GM18526 (cell line): ENCODE data around the gene CCDC6.

Experiments
- POLR2A ChIP-seq: IDR thresholded peaks from 3 replicates; pipeline ENCODE4 v1.6.1; 2011; ENCODE audit not compliant: insufficient read length; ENCODE audit errors: extremely low read depth

The CCDC6 gene

DNA sequence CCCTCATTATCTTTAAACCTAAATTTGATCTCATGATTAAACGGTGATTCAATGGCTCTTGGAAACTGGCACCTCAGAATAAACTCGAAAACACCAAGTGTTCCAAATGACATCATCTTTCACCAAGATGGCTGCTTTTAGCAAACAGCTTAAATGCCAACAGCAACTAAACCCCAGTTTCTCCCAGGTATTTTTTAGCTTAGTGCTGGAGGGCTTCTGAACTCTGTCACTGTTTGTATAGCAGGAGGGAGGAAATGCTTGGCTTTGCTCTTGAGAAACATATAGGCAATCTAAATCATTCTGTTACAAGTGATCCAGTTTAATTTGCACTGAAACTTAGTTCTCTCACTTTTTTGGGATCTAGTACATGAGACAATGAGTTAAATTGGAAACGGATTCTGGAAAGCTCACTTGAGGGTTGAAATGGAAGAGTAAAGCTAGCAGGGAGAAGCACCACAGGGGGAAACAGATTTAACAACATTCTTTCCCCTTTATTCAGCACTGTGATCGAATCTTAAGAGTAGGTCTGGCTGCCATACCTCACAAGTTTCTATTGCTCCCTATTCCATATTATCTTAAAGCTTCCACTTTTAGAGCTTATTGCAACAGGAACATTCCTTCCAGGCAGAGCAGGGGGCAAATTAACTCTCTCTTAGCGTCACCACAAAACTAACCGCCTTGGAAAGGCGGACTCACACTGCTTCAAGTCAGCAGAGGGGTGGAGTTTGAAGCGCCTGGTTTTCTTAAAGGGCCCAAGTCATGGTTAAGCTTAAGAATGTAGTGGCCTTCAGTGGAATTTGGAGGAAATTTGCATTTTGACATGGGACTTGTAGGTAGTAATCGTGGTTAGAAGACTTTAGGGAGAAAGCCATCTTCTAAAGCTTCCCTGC is 1.8 kb upstream of the CCDC6 start:
- TF ChIP-seq POLR2A: no peak

DNA sequence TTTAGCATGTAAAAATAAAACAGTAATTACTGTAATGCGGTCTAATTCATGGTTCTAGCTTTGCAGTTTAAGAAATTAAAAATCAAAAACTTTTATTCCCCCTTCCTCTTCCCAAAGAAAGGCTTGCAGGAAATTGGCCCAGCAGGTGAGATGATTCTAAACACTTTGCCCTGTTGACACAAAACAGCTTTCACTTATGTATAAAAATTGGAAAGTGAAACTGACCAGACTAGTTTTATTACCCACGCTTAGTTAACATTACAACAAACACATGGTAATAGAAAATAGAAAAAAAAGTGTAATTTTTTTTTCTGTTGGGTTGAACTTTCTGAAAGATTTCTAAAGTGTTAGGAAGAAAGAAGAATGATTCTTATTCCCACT is 1.2 kb upstream of the CCDC6 start:
- no peak for TF ChIP-seq POLR2A

DNA sequence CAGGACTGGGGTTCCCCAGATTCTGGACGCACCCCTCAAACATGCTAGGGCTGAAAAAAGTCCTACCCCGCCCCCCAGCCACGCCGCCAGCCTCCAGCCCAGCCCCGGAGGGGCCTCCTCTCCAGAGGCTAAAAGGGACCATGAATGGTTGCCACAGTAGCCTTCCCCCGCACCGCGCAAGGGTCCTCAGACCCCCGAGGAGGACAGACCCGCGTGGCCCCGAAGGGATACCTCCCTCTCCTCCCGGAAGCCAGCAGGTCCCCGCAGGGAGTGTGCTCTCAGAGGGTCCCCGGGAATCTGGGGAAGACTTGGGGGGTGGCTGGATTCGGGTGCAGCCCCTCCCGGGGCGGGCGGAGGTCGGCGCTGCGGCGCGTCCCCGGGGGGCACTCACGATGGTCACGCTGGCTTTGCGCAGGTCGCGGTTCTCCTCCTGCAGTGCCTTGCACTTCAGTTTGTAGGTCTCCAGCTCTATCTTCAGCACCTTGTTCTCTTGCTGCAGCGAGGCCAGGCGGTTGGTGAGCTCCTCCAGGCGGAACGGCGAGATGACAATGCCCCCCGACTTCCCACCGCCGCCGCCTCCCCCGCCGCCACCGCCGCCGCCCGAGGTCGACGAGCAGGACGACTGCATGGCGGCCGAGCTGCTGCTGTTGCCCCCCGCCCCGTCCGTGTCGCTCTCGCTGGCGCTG is 482 bp downstream of the CCDC6 start:
- TF ChIP-seq POLR2A: no peak

DNA sequence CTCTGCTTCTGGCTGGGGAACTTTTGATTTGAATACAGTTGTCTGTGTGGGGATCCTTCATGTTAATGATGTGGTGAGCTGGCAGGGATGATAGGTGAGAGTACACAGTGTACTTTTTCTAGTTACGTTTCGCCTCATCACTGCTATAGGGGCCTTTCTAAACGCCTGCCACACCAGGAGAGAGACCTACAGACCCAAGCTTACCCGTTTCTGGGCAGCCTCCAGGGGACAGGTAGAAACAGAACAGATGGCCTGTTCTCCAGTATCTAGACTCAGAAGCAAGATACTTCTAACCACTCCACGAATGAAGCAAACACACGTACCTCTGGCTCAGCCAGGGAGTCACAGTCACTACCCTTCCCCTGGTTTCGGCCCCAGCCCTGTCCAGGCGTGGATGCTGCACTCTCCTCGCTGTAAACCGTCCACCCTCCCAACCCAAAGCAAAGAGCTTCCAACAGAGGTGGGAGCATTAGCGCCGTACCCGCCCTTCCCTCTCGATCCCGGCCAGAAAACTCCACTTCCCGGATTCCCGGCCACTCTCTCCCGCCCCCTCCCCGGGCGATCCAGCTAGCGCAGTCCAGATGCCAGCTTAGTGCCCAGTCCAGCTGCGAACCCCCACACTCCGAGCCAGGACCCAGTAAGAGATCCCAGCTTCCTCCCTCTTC is 1.2 kb downstream of the CCDC6 start:
- TF ChIP-seq POLR2A: no peak

DNA sequence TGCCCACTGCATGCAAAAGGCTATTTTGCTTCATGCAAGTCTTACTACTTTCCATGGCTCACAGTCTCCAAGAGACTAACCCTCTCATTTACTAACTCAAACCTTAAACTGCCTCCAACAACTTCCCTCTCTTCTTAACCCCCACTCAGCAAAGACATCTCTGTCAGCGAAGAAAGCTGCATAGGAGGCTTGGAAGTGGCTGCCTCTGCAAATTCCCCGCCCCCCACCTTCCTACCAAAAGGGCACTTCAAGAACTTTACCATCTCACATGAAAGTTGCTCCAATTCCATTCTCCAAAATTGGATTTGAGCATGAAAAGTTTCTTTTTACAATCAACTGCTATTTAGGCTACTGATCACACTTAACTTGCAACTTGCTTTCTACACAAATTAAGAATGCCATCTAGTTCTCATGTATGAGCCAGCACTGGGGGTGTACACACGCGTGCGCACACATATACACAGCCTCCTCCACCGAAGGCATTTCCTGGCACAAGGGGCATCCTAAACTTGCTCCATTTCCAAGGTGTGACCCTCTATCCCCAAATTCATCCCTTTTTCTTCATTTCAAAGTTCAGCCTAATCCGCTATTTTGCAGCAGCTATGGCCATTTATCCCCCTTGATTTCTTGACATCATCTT is 1.8 kb downstream of the CCDC6 start:
- TF ChIP-seq POLR2A: no peak

DNA sequence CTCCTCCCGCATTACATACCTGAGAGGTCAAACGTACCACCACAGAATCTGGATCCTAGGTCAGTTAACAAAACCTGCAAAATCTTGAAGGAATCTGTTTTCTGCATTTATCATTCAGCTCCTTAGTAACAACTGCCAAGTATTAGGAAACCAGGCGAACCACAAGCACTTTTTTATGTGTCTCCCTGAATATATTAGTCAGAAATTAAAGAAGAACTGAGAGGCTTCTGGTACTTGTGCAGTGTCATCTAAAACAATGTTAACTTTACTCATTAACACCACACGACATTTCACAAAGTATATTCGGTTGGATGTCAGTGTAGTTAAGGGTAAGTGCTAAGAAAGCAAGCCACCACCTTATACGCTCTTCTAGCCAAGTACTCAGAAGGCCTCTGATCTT is 2.5 kb downstream of the CCDC6 start:
- no peak for TF ChIP-seq POLR2A

DNA sequence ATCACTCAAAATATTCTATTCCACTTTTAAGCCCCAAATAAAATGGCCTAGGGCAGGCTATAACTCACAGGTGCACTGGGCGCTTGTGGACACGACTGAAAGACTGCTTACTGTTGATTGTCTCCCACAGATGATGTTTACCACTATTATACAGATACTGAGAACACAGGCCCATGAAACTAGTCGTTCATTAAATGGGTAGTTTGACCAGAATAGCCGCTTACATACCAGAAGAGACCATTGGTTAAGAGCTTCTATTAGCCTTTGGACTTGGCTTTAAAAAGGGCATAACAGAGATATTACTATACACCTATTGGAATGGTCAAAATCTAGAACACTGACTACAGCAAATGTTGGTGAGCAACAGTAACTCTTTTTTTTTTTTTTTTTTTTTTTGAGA is 4.3 kb downstream of the CCDC6 start:
- no peak for TF ChIP-seq POLR2A

DNA sequence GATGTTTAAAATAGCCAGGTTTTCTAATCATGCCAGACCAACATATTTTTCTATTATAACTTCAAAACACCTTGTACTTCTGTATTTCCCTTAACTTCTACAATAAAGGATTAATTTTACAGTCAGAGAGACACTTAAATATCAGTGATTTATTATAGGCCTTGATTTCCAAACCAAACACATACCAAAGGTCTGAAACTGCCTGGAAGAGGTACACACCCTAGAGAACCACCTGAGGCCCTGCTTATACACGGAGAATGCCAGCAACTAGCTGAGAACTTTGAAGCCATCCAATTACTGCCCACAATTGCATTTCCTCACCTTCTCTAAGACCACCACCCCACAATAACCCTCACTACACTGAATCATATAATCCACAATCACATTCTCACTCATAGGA is 4.9 kb downstream of the CCDC6 start:
- no peak for TF ChIP-seq POLR2A

DNA sequence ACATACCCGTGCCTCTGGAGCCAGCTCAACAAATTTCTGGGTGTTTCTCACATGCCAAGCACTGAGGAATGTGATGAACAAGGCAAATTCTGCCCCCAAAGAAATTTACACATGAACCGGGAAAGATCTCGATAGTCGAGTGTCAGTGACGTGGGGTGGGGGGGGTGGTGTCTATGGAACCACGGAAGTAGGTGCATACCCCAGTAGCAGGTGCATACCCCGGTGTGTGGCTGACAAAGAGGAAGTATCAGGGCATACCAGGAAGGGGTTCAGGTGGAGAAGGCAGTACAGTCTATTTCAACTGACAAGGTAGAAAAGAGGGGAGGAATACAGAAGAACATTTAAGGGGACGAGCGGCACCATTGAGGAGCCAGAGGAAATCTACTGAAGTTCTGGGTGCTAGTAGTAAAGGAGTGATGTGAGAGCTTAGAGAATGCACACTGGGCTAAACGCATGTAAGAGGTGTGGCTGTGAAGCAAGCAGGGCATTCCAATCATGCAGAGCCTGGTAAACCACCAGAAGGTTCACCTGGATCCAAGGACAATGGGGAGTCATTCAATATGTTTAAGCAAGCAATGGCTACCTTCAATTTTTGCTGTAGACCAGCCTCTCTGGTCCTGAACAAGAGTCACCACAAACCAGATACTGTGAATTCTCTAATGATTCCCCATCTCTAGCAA is 6.2 kb downstream of the CCDC6 start:
- TF ChIP-seq POLR2A: no peak

DNA sequence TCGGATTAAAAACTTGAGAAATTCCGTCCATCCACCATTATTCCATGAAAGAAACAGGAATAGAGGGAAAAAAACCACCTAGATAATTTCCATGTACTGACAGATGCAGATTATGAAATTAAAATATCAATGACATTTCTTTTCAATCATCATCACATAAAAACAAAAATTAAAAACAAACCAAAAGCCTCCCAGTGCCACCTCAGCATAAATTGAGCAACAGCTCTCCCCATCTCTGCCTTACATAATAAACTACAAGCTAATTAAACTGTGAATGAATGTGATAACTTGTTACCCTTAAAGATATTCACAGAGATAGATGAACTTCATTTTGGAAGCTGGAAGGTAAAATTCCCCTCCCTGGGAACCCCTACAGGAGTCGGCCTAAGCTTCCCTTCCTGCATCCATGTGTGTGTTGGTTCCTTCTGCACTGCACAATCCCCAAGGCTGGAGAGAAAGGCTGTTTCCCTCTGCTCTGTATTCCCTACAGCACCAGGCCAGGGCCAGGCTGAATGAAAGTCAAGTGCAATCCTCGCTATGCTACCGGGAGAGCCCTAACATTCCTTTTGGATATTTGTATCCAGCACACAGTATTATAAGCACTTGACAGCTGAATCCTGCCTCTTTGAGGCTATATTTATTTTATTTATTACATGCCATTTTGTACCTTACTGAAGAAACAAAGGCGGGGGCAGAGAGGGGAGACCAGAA is 8.1 kb downstream of the CCDC6 start:
- TF ChIP-seq POLR2A: no peak

DNA sequence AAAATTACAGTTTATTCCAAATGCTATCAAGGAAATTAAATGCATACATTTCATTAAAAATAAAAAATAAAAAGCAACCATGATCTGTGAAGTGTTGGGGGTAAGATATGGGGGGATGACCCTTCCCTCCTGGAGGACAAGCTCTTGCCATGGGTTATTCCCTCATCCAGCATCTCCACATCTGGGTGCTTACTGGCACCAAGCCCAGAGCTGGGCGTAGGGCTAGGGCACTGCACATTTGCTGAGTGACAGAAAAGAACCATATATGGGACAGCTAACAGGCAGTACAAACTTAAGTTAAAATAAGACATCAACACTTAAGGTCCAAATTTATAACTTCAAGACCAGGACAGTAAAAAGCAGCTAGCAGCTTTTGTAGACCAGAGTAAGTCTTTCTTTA is 10.2 kb downstream of the CCDC6 start:
- TF ChIP-seq POLR2A: no peak

DNA sequence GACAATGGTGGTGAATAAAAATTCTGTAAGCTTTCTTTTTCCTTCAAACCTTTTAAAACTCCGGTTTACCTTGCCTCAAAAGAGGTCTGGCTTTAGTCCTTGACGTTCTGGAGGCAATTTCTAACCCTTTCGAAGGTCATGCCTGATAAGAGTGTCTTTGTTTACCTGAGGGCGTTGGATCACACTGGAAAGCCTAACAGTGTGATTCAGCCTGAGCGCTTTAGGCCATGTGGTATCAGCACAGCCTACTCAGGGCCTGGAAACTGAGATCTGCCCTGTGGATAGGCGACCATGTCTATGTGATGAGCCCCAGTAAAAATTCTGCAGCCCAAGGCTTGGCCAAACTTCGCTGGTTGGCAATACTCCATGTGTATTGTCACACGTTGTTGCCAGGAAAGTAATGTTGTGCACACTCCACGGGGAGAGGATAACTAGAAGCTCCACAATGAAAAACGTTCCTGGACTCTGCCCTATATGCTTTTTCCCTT is 10.7 kb downstream of the CCDC6 start:
- no peak for TF ChIP-seq POLR2A

DNA sequence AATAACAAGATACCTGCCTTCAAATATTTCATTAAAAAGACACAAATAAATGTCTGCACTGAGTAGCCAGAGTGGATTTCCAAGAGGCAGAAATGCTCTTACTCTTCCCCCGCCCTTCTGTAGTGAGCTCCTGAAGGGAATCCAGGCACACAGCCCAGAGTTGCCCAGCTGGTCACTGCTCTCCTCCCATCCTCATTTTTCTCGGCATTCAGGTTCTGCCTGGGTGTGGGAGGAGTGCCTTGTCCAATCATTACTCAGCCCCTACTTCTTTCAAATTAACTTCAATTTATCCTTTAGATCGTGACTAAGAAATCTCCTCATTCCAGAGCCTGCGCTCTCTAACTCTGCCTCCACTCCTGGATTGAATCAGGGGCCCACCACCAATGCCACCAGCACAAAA is 12.2 kb downstream of the CCDC6 start:
- TF ChIP-seq POLR2A: no peak

DNA sequence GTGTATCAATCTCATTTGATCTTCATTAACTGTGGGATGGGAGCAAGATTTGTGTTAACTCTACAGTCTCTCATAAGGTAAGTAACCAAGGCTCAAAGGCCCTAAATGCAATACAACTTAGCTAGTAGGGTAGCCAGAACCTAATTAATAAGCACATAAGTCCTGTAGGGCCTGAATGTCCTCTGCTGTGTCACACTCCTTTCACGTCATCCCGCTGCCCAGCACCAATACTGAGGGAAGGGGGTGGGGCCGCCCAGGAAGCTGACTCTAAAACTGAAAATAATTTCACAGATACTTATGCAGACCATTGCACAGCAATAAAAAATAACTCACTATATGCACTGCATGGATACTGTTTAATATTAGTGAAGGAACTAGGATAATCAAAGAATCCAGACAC is 13.7 kb downstream of the CCDC6 start:
- TF ChIP-seq POLR2A: no peak
